Astrocyte of the spinal cord (primary cell): ENCODE data around the gene TRIO.

ENCODE experiments used
- DNase-seq: peaks from one replicate; pipeline ENCODE4 v3.0.0; 2011; ENCODE audit warnings: low read depth, low spot score
- H3K4me3 ChIP-seq: 2 replicates; pipeline ENCODE4 v1.5.1; 2011; ENCODE audit warnings: low read depth, mild to moderate bottlenecking, low read length, moderate library complexity
- in situ Hi-C: cut with HindIII; loops from 2 replicates; pipeline ENCODE4 v1.10.0; 2017; ENCODE audit warnings: low sequenced_read_pairs
- TF ChIP-seq, protein P1 (sequence below): IDR thresholded peaks from 2 replicates; pipeline ENCODE4 v1.5.1; 2012; ENCODE audit warnings: low read depth, mild to moderate bottlenecking, low read length, inconsistent platforms

The TRIO gene

DNA sequence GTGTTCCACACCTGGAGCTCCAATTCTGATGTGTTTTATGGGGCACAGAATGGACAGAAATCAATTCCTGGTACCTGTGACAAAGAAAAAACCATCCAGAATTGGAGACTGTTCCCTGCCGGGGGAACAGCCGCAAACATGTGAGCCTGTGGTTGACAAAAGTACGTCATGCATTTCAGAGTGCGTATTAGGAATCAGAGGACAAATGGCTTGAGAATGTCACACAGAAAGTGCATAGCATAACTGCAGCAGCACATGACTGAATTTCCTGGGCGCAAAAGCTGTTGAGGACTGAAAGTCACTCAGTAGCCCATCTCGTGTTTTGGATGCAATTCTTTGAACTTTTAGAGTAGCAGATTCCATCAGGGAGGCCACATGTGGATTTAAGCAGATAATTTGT, 85.1 kb downstream of the TRIO start:
- TF ChIP-seq, protein P1, sequence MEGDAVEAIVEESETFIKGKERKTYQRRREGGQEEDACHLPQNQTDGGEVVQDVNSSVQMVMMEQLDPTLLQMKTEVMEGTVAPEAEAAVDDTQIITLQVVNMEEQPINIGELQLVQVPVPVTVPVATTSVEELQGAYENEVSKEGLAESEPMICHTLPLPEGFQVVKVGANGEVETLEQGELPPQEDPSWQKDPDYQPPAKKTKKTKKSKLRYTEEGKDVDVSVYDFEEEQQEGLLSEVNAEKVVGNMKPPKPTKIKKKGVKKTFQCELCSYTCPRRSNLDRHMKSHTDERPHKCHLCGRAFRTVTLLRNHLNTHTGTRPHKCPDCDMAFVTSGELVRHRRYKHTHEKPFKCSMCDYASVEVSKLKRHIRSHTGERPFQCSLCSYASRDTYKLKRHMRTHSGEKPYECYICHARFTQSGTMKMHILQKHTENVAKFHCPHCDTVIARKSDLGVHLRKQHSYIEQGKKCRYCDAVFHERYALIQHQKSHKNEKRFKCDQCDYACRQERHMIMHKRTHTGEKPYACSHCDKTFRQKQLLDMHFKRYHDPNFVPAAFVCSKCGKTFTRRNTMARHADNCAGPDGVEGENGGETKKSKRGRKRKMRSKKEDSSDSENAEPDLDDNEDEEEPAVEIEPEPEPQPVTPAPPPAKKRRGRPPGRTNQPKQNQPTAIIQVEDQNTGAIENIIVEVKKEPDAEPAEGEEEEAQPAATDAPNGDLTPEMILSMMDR = no peak
- H3K4me3 ChIP-seq = no peak overlapping the region
- DNase-seq = no peak
- in situ Hi-C loops = no loop called here

- no peak overlapping the region for H3K4me3 ChIP-seq
- DNase-seq = no peak
- in situ Hi-C loops = no loop called here
- TF ChIP-seq, protein P1 = no peak
Measured at GRCh38 chr5:14229181-14229580, 86.0 kb downstream of the TRIO start.

- TF ChIP-seq, protein P1 = no peak
- H3K4me3 ChIP-seq = no peak overlapping the region
- in situ Hi-C loops = no loop called here
Measured at GRCh38 chr5:14229734-14230133, 86.6 kb downstream of the TRIO start.

DNA sequence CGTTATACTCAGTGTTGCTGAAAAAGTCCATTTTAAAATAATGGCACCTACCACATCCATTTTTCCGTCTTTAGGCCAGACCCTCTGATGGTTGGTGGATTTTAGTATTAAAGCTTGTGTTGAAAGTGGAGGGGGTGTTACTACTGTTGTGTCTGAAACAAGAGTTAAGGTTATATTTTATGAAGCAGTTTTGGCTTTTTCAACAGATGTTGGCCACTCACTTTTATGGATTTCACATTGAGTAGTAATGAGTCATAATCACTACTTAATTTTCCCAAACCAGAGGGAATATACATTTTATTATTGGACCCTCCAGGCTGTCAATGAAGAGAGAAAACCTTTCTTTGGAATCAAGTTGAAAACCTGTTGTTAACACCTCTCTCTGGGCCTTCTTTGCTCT, 88.0 kb downstream of the TRIO start:
- in situ Hi-C loops = no loop called here
- no peak for DNase-seq
- no peak overlapping the region for H3K4me3 ChIP-seq
- TF ChIP-seq, protein P1 = no peak

More at GRCh38 chr5:14229734-14230133, 86.6 kb downstream of the TRIO start:
- no peak for DNase-seq

GRCh38 chr5:14231890-14232289, 88.7 kb downstream of the TRIO start:
- no peak for DNase-seq
- TF ChIP-seq, protein P1 = no peak
- in situ Hi-C loops = no loop called here
- H3K4me3 ChIP-seq = no peak overlapping the region

DNA sequence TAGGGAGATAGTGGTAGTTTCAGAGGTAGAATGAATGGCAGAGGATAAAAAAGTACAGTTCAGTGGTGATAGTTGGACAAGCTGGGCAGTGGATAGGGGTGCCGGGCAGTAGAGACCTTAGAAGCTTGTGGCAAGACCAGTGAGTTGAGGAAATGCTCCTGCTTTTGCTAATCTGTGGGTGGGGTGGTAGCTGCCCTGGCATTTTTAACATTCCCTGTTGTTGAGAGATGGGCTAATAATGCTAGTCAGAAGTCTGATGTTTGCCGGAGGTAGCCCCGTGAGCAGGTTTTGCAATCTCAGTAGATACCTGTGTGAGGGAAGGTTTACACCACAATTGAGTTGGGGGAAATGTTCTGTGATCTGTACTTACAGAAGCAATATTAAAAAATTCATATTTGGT, 91.1 kb downstream of the TRIO start:
- in situ Hi-C loops = no loop called here
- TF ChIP-seq, protein P1 = no peak
- no peak for DNase-seq
- H3K4me3 ChIP-seq = no peak overlapping the region

DNA sequence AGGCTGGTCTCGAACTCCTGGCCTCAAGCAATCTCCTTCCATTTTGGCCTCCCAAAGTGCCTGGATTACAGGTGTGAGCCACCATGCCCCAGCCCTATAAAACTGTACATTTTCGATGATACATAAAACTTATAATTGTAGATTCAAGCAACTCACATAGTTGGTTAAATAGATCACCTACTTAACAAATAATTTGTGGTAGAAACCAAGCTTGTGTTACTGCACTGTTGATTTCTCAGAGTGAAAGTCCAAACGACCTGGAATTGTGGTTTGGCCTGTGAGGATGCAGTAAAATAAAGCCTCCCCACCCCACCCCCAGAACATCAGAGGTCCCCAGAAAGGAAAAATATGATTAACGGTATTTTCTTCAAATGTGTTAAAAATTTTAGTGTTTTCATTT, 92.7 kb downstream of the TRIO start:
- H3K4me3 ChIP-seq = no peak overlapping the region
- TF ChIP-seq, protein P1 = no peak
- DNase-seq = no peak
- in situ Hi-C loops = no loop called here
